Skeletal muscle satellite cell (primary cell): ENCODE data around the gene RBMX.

Experiments
- H3K27me3 ChIP-seq: 2 replicates; pipeline ENCODE4 v1.7.0; 2013; ENCODE audit warnings: low read length; ENCODE audit not compliant: control insufficient read depth, insufficient read depth
- H3K36me3 ChIP-seq: 2 replicates; pipeline ENCODE4 v1.7.0; 2013; ENCODE audit warnings: mild to moderate bottlenecking, control low read depth, low read length; ENCODE audit not compliant: insufficient read depth
- H3K4me1 ChIP-seq: 2 replicates; pipeline ENCODE4 v1.7.0; 2013; ENCODE audit warnings: low read length; ENCODE audit not compliant: control insufficient read depth, insufficient read depth
- H3K4me2 ChIP-seq: 2 replicates; pipeline ENCODE4 v1.7.0; 2013; ENCODE audit warnings: mild to moderate bottlenecking, low read length
- H3K4me3 ChIP-seq: 2 replicates; pipeline ENCODE4 v1.7.0; 2013; ENCODE audit warnings: low read length
- H3K9ac ChIP-seq: 2 replicates; pipeline ENCODE4 v1.7.0; 2013; ENCODE audit warnings: mild to moderate bottlenecking, low read depth, low read length, moderate library complexity
- H3K9me3 ChIP-seq: replicated peaks from 2 replicates; pipeline ENCODE4 v1.7.0; 2013; ENCODE audit warnings: mild to moderate bottlenecking, control low read depth, low read length

The RBMX gene

GRCh38 chrX:136858007-136858756, 22.3 kb downstream of the RBMX start:
- Histone ChIP-seq H3K27me3 (no peaks in the 10 kb centered on the region), H3K4me3 (no peak overlapping the region), H3K4me1 (no peaks in the 10 kb centered on the region), H3K4me2 (no peak overlapping the region), H3K36me3 (peaks cover 15% of the 10 kb centered on the region), H3K9ac (no peak overlapping the region), H3K9me3 (no peaks in the 10 kb centered on the region)

DNA sequence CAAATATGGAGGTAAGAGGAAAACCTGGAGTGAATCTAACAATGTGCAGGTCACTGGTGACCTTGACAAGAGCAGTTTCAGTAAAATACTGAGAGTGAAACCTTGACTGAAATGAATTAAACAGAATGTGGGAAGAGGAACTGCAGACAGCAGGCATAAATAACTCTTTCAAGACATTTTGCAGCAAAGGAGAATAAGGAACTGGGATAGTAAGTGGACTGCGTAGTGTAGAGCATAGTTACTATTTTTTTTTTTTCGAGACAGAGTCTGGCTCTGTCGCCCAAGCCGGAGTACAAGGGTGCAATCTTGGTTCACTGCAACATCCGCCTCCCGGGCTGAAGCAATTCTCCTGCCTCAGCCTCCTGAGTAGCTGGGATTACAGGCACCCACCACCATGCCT, 24.0 kb downstream of the RBMX start:
- no peaks in the 10 kb centered on the region for H3K4me1 ChIP-seq
- H3K27me3 ChIP-seq = no peaks in the 10 kb centered on the region
- H3K9ac ChIP-seq = no peak overlapping the region
- peaks cover 7% of the 10 kb centered on the region for H3K36me3 ChIP-seq
- H3K4me2 ChIP-seq = no peak overlapping the region
- H3K4me3 ChIP-seq = no peak overlapping the region
- no peaks in the 10 kb centered on the region for H3K9me3 ChIP-seq

GRCh38 chrX:136856050-136856449, 24.5 kb downstream of the RBMX start:
- Histone ChIP-seq H3K4me3 (no peak overlapping the region), H3K36me3 (peaks cover 5% of the 10 kb centered on the region), H3K9ac (no peak overlapping the region), H3K27me3 (no peaks in the 10 kb centered on the region), H3K9me3 (no peaks in the 10 kb centered on the region), H3K4me2 (no peak overlapping the region), H3K4me1 (no peaks in the 10 kb centered on the region)

DNA sequence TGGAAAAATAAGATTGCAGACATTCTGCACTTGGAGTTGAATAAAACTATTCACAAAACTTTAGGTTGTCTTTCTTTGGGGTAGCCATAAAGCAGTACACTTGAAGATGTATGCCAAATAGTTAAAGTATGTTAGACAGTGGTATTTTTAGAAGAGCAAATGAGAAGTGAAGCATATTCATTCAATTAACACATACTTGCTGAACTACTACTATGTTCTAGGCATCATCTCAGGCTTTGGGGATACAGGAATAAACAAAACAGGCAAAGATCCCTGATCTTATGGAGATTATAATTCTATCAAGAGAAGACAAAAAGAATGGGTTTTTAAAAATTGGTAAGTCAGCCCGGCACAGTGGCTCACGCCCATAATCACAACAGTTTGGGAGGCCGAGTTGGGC, 29.0 kb downstream of the RBMX start:
- no peaks in the 10 kb centered on the region for H3K9me3 ChIP-seq
- H3K4me2 ChIP-seq = no peak overlapping the region
- no peaks in the 10 kb centered on the region for H3K4me1 ChIP-seq
- peaks cover 3% of the 10 kb centered on the region for H3K36me3 ChIP-seq
- H3K27me3 ChIP-seq = no peaks in the 10 kb centered on the region
- no peak overlapping the region for H3K9ac ChIP-seq
- H3K4me3 ChIP-seq = no peak overlapping the region

GRCh38 chrX:136850441-136851175, 29.9 kb downstream of the RBMX start:
- Histone ChIP-seq H3K4me2 (no peak overlapping the region), H3K4me1 (no peaks in the 10 kb centered on the region), H3K9ac (no peak overlapping the region), H3K4me3 (no peak overlapping the region), H3K36me3 (peaks cover 3% of the 10 kb centered on the region), H3K27me3 (no peaks in the 10 kb centered on the region), H3K9me3 (no peaks in the 10 kb centered on the region)

DNA sequence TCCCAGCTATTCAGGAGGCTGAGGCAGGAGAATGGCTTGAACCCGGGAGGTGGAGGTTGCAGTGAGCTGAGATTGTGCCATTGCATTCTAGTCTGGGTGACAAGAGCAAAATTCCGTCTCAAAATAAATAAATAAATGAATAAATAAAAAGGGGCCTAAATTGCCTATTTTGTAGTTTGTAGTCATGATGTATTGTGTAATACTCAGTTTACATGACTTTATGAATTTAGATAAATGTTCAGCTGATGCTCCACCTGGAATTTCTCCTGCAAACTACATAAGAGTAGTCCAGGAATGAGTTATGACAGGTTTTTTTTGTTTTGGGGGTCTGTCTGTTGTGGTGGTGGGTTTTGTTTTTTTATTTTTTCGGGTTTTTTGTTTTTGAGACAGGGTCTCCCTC, 31.1 kb downstream of the RBMX start:
- Histone ChIP-seq H3K9ac (no peak overlapping the region), H3K4me3 (no peak overlapping the region), H3K36me3 (peaks cover 3% of the 10 kb centered on the region), H3K27me3 (no peaks in the 10 kb centered on the region), H3K4me1 (no peaks in the 10 kb centered on the region), H3K4me2 (no peak overlapping the region), H3K9me3 (no peaks in the 10 kb centered on the region)

GRCh38 chrX:136847874-136848273, 32.7 kb downstream of the RBMX start:
- Histone ChIP-seq H3K4me1 (no peaks in the 10 kb centered on the region), H3K4me3 (no peak overlapping the region), H3K27me3 (no peaks in the 10 kb centered on the region), H3K36me3 (peaks cover 3% of the 10 kb centered on the region), H3K9me3 (no peaks in the 10 kb centered on the region), H3K4me2 (no peak overlapping the region), H3K9ac (no peak overlapping the region)

GRCh38 chrX:136839196-136839595, 41.3 kb downstream of the RBMX start:
- Histone ChIP-seq H3K9me3 (no peaks in the 10 kb centered on the region), H3K4me2 (no peak overlapping the region), H3K4me3 (no peak overlapping the region), H3K4me1 (no peaks in the 10 kb centered on the region), H3K36me3 (no peaks in the 10 kb centered on the region), H3K27me3 (no peaks in the 10 kb centered on the region), H3K9ac (no peak overlapping the region)

DNA sequence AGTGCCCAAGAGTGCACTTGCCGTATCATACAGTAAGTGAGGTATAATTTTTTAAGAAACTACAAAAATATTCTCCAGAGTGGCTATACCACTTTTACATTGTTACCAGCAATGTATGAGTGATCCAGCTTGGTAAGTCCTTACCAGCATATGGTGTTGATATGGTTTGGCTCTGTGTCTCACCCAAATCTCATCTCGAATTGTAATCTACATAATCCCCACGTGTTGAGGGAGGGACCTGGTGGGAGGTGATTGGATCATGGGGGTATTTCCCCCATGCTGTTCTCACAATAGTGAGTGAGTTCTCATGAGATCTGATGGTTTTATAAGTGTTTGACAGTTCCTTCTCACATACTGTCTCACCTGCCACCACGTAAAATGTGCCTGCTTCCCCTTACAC, 44.8 kb downstream of the RBMX start:
- Histone ChIP-seq H3K4me2 (no peak overlapping the region), H3K9ac (no peak overlapping the region), H3K4me3 (no peak overlapping the region), H3K27me3 (no peaks in the 10 kb centered on the region), H3K36me3 (no peaks in the 10 kb centered on the region), H3K9me3 (no peaks in the 10 kb centered on the region), H3K4me1 (no peaks in the 10 kb centered on the region)

- Histone ChIP-seq H3K9ac (no peak overlapping the region), H3K4me2 (no peak overlapping the region), H3K27me3 (no peaks in the 10 kb centered on the region), H3K9me3 (no peaks in the 10 kb centered on the region), H3K4me1 (peaks cover 3% of the 10 kb centered on the region), H3K36me3 (no peaks in the 10 kb centered on the region), H3K4me3 (no peak overlapping the region)
These were observed 51.1 kb downstream of the RBMX start for GRCh38 chrX:136829413-136829812.

DNA sequence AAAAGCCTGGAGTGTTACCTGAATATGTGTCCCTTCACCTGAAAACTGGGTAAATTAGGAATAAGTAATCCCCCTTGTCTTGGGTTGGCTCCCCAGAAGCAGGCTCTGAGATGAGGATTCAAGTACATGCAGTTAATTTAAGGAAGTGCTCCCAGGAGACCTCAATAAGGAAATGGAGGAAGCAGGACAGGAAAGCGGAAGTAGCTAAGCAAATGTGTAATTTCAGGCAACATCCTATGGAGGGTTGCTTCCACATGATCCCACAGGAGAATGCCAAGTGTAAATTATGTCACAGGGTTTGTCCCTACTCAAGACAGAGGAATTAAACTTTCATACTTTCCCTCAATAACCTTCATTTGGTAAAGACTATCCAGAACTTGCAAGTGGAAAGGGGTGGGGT, 51.7 kb downstream of the RBMX start:
- Histone ChIP-seq H3K9ac (no peak overlapping the region), H3K9me3 (no peaks in the 10 kb centered on the region), H3K36me3 (no peaks in the 10 kb centered on the region), H3K4me2 (no peak overlapping the region), H3K4me1 (peaks cover 3% of the 10 kb centered on the region), H3K4me3 (no peak overlapping the region), H3K27me3 (no peaks in the 10 kb centered on the region)

GRCh38 chrX:136827026-136827425, 53.5 kb downstream of the RBMX start:
- Histone ChIP-seq H3K9ac (no peak overlapping the region), H3K36me3 (no peaks in the 10 kb centered on the region), H3K4me3 (no peak overlapping the region), H3K27me3 (no peaks in the 10 kb centered on the region), H3K4me1 (peaks cover 13% of the 10 kb centered on the region), H3K9me3 (no peaks in the 10 kb centered on the region), H3K4me2 (no peak overlapping the region)
